ENCODE measurements around the gene HVCN1. TPM values are rescaled to one million over a fixed set of nuclear protein-coding genes. Genes with fewer than 3 reads are reported as not detected.

Gene HVCN1
- total RNA-seq, 1 experiment from 2014 or later = 0.99 TPM

- BruUV-seq (replicated peaks) = no TSS peak
- intact Hi-C loops (cut with micrococcal nuclease; ENCODE audit: unreplicated experiment) = loop anchor here (1.0 kb wide), 1 partner anchor 121 kb away; no protein-coding TSS in a partner anchor
These were observed 16.4 kb upstream of the HVCN1 start for GRCh38 chr12:110705309-110705708.

DNA sequence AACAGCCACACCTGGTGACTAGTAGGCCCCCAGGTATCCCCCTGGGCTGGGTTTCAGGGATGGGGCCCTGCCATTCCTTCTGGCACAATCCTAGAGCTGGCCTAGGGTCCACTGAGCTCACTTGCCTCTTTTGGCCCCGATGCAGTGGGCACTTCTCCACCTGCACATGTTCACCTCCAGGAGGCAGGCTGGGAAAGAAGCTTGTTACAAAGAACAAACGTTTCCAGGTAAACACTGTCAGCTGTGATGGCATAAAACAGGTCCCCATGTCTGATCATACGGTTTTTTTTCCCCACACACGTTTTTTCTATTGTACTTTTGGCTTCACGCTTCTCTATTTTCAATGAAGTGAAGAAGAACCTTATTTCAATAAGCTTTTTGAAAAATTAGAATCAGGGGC lies 15.8 kb upstream of the HVCN1 start:
- no peak overlapping the region for H3K27ac Mint-ChIP-seq (ENCODE audit: unreplicated experiment)
- no peak overlapping the region for H3K4me3 Mint-ChIP-seq (ENCODE audit: low read depth, unreplicated experiment)
- peaks cover 8% of the 10 kb centered on the region for H3K4me1 Mint-ChIP-seq (ENCODE audit: low read depth, unreplicated experiment)
- BruUV-seq (replicated peaks) = no TSS peak
- intact Hi-C loops (cut with micrococcal nuclease; ENCODE audit: unreplicated experiment) = loop anchor here (1.0 kb wide), 2 partner anchors 122 to 184 kb away; no protein-coding TSS in a partner anchor
- H3K9me3 Mint-ChIP-seq (ENCODE audit: low read depth, unreplicated experiment) = no peaks in the 10 kb centered on the region
- peak; percentile 62 for DNase-seq
- H3K36me3 Mint-ChIP-seq (ENCODE audit: insufficient read depth, unreplicated experiment) = peaks cover 6% of the 10 kb centered on the region
- no peaks in the 10 kb centered on the region for H3K27me3 Mint-ChIP-seq (ENCODE audit: unreplicated experiment)
- CTCF ChIA-PET = interaction anchor here (0.6 to 2.7 kb wide), 11 partner anchors 15 to 415 kb away, joined by 3 to 30 read pairs (median 4); partner anchors contain the start of gene CCDC63
- TF ChIP-seq, protein P1, sequence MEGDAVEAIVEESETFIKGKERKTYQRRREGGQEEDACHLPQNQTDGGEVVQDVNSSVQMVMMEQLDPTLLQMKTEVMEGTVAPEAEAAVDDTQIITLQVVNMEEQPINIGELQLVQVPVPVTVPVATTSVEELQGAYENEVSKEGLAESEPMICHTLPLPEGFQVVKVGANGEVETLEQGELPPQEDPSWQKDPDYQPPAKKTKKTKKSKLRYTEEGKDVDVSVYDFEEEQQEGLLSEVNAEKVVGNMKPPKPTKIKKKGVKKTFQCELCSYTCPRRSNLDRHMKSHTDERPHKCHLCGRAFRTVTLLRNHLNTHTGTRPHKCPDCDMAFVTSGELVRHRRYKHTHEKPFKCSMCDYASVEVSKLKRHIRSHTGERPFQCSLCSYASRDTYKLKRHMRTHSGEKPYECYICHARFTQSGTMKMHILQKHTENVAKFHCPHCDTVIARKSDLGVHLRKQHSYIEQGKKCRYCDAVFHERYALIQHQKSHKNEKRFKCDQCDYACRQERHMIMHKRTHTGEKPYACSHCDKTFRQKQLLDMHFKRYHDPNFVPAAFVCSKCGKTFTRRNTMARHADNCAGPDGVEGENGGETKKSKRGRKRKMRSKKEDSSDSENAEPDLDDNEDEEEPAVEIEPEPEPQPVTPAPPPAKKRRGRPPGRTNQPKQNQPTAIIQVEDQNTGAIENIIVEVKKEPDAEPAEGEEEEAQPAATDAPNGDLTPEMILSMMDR (IDR thresholded peaks at IDR 0.05; ENCODE audit: unreplicated experiment) = no peak

More at GRCh38 chr12:110705309-110705708, 16.4 kb upstream of the HVCN1 start:
- TF ChIP-seq, protein P1 (IDR thresholded peaks at IDR 0.05; ENCODE audit: unreplicated experiment) = no peak
- CTCF ChIA-PET = interaction anchor here (0.6 to 2.7 kb wide), 10 partner anchors 16 to 274 kb away, joined by 3 to 30 read pairs (median 4); partner anchors contain the start of gene CCDC63
- H3K4me1 Mint-ChIP-seq (ENCODE audit: low read depth, unreplicated experiment) = peaks cover 8% of the 10 kb centered on the region
- no peak overlapping the region for H3K4me3 Mint-ChIP-seq (ENCODE audit: low read depth, unreplicated experiment)
- no peaks in the 10 kb centered on the region for H3K27me3 Mint-ChIP-seq (ENCODE audit: unreplicated experiment)
- peaks cover 6% of the 10 kb centered on the region for H3K36me3 Mint-ChIP-seq (ENCODE audit: insufficient read depth, unreplicated experiment)
- H3K27ac Mint-ChIP-seq (ENCODE audit: unreplicated experiment) = no peak overlapping the region
- no peak for DNase-seq
- no peaks in the 10 kb centered on the region for H3K9me3 Mint-ChIP-seq (ENCODE audit: low read depth, unreplicated experiment)

DNA sequence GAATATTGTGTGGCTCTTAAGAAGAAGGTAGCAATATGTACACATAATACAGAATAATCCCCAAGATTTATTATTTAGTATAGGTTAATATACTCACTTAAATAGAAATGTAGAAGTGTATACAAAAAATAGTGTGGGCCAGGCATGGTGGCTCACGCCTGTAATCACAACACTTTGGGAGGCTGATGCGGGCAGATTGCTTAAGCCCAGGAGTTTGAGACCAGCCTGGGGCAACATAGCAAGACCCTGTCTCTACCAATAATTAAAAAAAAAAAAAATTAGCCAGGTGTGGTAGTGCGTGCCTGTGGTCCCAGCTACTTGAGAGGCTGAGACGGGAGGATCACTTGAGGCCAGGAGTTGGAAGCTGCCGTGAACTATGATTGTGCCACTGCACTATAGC lies 15.3 kb upstream of the HVCN1 start:
- no peaks in the 10 kb centered on the region for H3K9me3 Mint-ChIP-seq (ENCODE audit: low read depth, unreplicated experiment)
- no TSS peak for BruUV-seq (replicated peaks)
- peaks cover 6% of the 10 kb centered on the region for H3K36me3 Mint-ChIP-seq (ENCODE audit: insufficient read depth, unreplicated experiment)
- intact Hi-C loops (cut with micrococcal nuclease; ENCODE audit: unreplicated experiment) = loop anchor here (1.0 kb wide), 1 partner anchor 184 kb away; no protein-coding TSS in a partner anchor
- peaks cover 8% of the 10 kb centered on the region for H3K4me1 Mint-ChIP-seq (ENCODE audit: low read depth, unreplicated experiment)
- no peak overlapping the region for H3K27ac Mint-ChIP-seq (ENCODE audit: unreplicated experiment)
- TF ChIP-seq, protein P1 (IDR thresholded peaks at IDR 0.05; ENCODE audit: unreplicated experiment) = no peak
- DNase-seq = no peak
- H3K27me3 Mint-ChIP-seq (ENCODE audit: unreplicated experiment) = no peaks in the 10 kb centered on the region
- no peak overlapping the region for H3K4me3 Mint-ChIP-seq (ENCODE audit: low read depth, unreplicated experiment)
- CTCF ChIA-PET = interaction anchor here (1.0 to 2.7 kb wide), 7 partner anchors 15 to 261 kb away, joined by 3 to 30 read pairs (median 4); no protein-coding TSS in a partner anchor

DNA sequence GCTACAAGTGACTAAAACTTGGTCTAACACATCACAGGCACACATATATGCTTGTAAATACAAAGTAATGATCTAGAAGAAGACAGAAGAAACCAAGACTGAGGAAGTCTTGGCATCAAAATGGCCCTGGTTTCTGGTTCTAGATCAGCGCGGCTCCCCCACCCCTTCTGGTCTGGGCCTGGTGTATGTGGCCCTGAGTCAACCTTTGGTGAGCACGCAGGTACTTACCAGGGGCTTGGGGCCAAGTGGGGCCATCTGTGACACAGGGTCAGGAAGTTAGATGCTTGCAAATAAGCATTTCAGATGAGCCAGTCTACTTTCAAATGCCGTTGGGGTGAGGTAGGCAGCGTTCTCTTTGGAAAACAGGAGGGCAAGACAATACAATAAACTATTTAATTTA lies 13.2 kb upstream of the HVCN1 start:
- Mint-ChIP-seq H3K27ac (ENCODE audit: unreplicated experiment) (no peak overlapping the region), H3K9me3 (ENCODE audit: low read depth, unreplicated experiment) (no peaks in the 10 kb centered on the region), H3K36me3 (ENCODE audit: insufficient read depth, unreplicated experiment) (peaks cover 6% of the 10 kb centered on the region), H3K27me3 (ENCODE audit: unreplicated experiment) (no peaks in the 10 kb centered on the region), H3K4me1 (ENCODE audit: low read depth, unreplicated experiment) (peaks cover 12% of the 10 kb centered on the region), H3K4me3 (ENCODE audit: low read depth, unreplicated experiment) (no peak overlapping the region)
- BruUV-seq (replicated peaks) = no TSS peak
- TF ChIP-seq, protein P1 (IDR thresholded peaks at IDR 0.05; ENCODE audit: unreplicated experiment) = no peak
- CTCF ChIA-PET = interaction anchor here (0.7 to 0.8 kb wide), 2 partner anchors 39 to 92 kb away, joined by 4 to 5 read pairs; no protein-coding TSS in a partner anchor
- DNase-seq = no peak
- intact Hi-C loops (cut with micrococcal nuclease; ENCODE audit: unreplicated experiment) = no loop called here

Measured in Calu3 (cell line).